ENCODE data around the gene RABL6. TPM values are rescaled to one million over a fixed set of nuclear protein-coding genes. Genes with fewer than 3 reads are reported as not detected.
"Not testable (repeated sequence)": the region's sequence is repeated elsewhere in the genome, so short reads cannot be mapped to it uniquely, and the experiment has no call there.

The RABL6 gene
- total RNA-seq, 2 donors from 2014 or later: 159 to 206 TPM

DNA sequence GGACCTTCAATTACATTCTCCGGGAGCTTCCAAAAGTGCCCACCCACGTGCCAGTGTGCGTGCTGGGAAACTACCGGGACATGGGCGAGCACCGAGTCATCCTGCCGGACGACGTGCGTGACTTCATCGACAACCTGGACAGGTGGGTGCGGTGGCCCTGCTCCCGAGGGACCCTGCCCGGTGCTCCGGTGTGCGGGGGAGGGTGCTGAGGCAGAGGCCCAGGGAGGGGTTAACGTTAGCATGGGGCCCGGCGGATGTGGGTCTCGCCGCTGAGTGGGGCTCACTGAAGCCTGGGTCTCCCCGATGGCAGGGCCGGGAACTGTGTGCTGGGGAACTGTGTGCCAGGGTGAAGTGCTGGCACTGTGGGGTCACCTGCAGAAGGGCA is 24.0 kb downstream of the RABL6 start:
- Mint-ChIP-seq H3K27ac (no peak overlapping the region), H3K4me3 (no peak overlapping the region), H3K36me3 (ENCODE audit: low read depth) (peaks cover 52% of the 10 kb centered on the region), H3K9me3 (no peaks in the 10 kb centered on the region), H3K27me3 (ENCODE audit: insufficient read depth) (no peaks in the 10 kb centered on the region), H3K4me1 (no peaks in the 10 kb centered on the region)
- TF ChIP-seq CTCF (conservative IDR thresholded peaks at IDR 0.05): no peak
- Histone ChIP-seq H3K27ac (ENCODE audit: low read depth, low read length) (no peak overlapping the region), H3K9ac (ENCODE audit: extremely low read depth, low read length, poor library complexity, severe bottlenecking) (no peak overlapping the region), H3K9me3 (ENCODE audit: control insufficient read depth, low read length) (no peaks in the 10 kb centered on the region), H3K4me1 (ENCODE audit: control insufficient read depth, insufficient read depth, low read length) (no peaks in the 10 kb centered on the region), H3K4me3 (ENCODE audit: low read length) (no peak overlapping the region), H3K27me3 (ENCODE audit: control insufficient read depth, insufficient read depth, low read length, poor library complexity, severe bottlenecking) (no peaks in the 10 kb centered on the region), H3K36me3 (ENCODE audit: control insufficient read depth, insufficient read depth, low read length) (peaks cover 61% of the 10 kb centered on the region)
- 93 to 96% methylated on average over 18 to 23 of the region's 23 CpGs for WGBS, 2 experiments (ENCODE audit: insufficient coverage in 1 of 2, insufficient read length in 1 of 2)
- DNase-seq: no peak

- Histone ChIP-seq H3K9me3 (ENCODE audit: control insufficient read depth, low read length) (no peaks in the 10 kb centered on the region), H3K27me3 (ENCODE audit: control insufficient read depth, insufficient read depth, low read length, poor library complexity, severe bottlenecking) (no peaks in the 10 kb centered on the region), H3K36me3 (ENCODE audit: control insufficient read depth, insufficient read depth, low read length) (peaks cover 54% of the 10 kb centered on the region), H3K9ac (ENCODE audit: extremely low read depth, low read length, poor library complexity, severe bottlenecking) (no peak overlapping the region), H3K4me1 (ENCODE audit: control insufficient read depth, insufficient read depth, low read length) (no peaks in the 10 kb centered on the region), H3K4me3 (ENCODE audit: low read length) (no peak overlapping the region), H3K27ac (ENCODE audit: low read depth, low read length) (no peak overlapping the region)
- Mint-ChIP-seq H3K36me3 (ENCODE audit: low read depth) (peaks cover 53% of the 10 kb centered on the region), H3K27ac (no peak overlapping the region), H3K27me3 (ENCODE audit: insufficient read depth) (no peaks in the 10 kb centered on the region), H3K9me3 (no peaks in the 10 kb centered on the region), H3K4me1 (no peaks in the 10 kb centered on the region), H3K4me3 (no peak overlapping the region)
- DNase-seq: no peak
- TF ChIP-seq CTCF (conservative IDR thresholded peaks at IDR 0.05): no peak
- 92 to 95% methylated on average over 5 to 9 of the region's 9 CpGs for WGBS, 2 experiments (ENCODE audit: insufficient coverage in 1 of 2, insufficient read length in 1 of 2)
These were observed 24.8 kb downstream of the RABL6 start for GRCh38 chr9:136832581-136832980.

- not testable (repeated sequence) for H3K9me3 ChIP-seq (ENCODE audit: control insufficient read depth, low read length); H3K4me3 ChIP-seq (ENCODE audit: low read length); H3K27me3 ChIP-seq (ENCODE audit: control insufficient read depth, insufficient read depth, low read length, poor library complexity, severe bottlenecking); H3K27ac ChIP-seq (ENCODE audit: low read depth, low read length); H3K9ac ChIP-seq (ENCODE audit: extremely low read depth, low read length, poor library complexity, severe bottlenecking); H3K27ac Mint-ChIP-seq; H3K4me3 Mint-ChIP-seq; H3K27me3 Mint-ChIP-seq (ENCODE audit: insufficient read depth); H3K4me1 ChIP-seq (ENCODE audit: control insufficient read depth, insufficient read depth, low read length); H3K9me3 Mint-ChIP-seq; H3K4me1 Mint-ChIP-seq; DNase-seq
- H3K36me3 Mint-ChIP-seq (ENCODE audit: low read depth): peaks cover 53% of the 10 kb centered on the region
- H3K36me3 ChIP-seq (ENCODE audit: control insufficient read depth, insufficient read depth, low read length): peaks cover 45% of the 10 kb centered on the region
- WGBS, 2 experiments (ENCODE audit: insufficient coverage in 1 of 2, insufficient read length in 1 of 2): 91 to 96% methylated on average over 9 to 16 of the region's 16 CpGs
These were observed 25.8 kb downstream of the RABL6 start for GRCh38 chr9:136833381-136834048.

All from endodermal cell (in vitro differentiated cells).